Measurements from ENCODE around the gene MAP3K20.

The MAP3K20 gene

DNA sequence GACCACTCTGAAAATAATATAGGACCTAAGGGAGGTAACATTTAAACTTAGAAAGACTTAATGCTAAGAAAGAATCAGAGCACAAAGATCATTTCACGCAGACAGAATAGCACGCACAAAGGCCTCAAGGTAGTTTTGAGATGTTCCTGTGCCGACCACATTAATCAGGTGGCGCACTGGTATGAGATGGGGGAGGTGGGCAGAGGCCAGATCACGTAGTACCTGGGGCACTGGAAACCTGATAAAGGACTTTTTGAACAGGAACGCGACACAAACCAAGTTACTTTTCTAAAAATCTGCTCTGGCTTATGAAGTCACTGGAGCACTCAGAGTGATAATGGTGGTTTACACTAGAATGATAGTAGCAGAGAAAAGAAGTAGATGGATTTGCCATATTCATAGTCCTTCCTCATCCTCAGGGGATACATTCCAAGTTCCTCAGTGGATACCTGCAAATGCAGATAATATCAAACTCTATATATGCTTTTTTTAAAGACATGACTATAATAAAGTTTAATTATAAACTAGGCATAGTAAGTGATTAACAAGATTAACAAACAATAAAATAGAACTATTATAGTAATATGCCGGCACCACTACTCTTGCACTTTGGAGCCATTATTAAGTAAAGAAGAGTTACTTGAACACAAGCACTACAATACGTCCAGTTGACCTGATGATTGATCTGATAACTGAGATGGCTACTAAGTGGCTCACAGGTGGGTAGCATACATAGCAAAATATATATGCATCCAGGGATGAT, 236.4 kb downstream of the MAP3K20 start:
- TF ChIP-seq, protein P1, sequence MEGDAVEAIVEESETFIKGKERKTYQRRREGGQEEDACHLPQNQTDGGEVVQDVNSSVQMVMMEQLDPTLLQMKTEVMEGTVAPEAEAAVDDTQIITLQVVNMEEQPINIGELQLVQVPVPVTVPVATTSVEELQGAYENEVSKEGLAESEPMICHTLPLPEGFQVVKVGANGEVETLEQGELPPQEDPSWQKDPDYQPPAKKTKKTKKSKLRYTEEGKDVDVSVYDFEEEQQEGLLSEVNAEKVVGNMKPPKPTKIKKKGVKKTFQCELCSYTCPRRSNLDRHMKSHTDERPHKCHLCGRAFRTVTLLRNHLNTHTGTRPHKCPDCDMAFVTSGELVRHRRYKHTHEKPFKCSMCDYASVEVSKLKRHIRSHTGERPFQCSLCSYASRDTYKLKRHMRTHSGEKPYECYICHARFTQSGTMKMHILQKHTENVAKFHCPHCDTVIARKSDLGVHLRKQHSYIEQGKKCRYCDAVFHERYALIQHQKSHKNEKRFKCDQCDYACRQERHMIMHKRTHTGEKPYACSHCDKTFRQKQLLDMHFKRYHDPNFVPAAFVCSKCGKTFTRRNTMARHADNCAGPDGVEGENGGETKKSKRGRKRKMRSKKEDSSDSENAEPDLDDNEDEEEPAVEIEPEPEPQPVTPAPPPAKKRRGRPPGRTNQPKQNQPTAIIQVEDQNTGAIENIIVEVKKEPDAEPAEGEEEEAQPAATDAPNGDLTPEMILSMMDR (IDR thresholded peaks at IDR 0.05; ENCODE audit: extremely low read depth, insufficient read depth, missing control alignments) = no peak
- DNase-seq (ENCODE audit: low spot score) = no peak
- in situ Hi-C loops (cut with MboI; ENCODE audit: low pct_unique_long_range_greater_than_20kb, low sequenced_read_pairs, unreplicated experiment) = no loop called here
